H1 (cell line): Measurements from ENCODE around the gene NLRP12. TPM values are rescaled to one million over a fixed set of nuclear protein-coding genes. Genes with fewer than 3 reads are reported as not detected.
"Not testable (repeated sequence)": the region's sequence is repeated elsewhere in the genome, so short reads cannot be mapped to it uniquely, and the experiment has no call there.

Source experiments
- CTCF ChIA-PET: fragments of 300-600 bp; sonication (Branson Sonifier 250); formaldehyde crosslinking; loops from one replicate; lab custom pipeline; 2021; ENCODE audit not compliant: partially characterized antibody; lab: Charles Lee
- POLR2A ChIA-PET: fragments of 300-600 bp; sonication (Branson Sonifier 250); formaldehyde crosslinking; loops from one replicate; lab custom pipeline; 2021; ENCODE audit warnings: inconsistent platforms; ENCODE audit not compliant: partially characterized antibody; lab: Charles Lee
- DNase-seq, 2 experiments: peaks; one replicate each; pipeline versions ENCODE4 v3.0.0 to v3.0.0-alpha.2; 2010 to 2022; ENCODE audit warnings: low spot score in 2 of 2, low read depth in 1 of 2, mixed read lengths in 1 of 2
- FAIRE-seq: peaks from 2 replicates; lab custom pipeline; 2011; peaks lifted over from hg19 to GRCh38; lab: Jason Lieb, UNC
- H2AFZ ChIP-seq: 2 replicates; pipeline ENCODE4 v1.8.1; 2012; ENCODE audit warnings: low read length, inconsistent platforms
- H2AK5ac ChIP-seq: 2 replicates; pipeline ENCODE4 v1.6.1; 2013; ENCODE audit warnings: low read depth, low read length
- H2BK120ac ChIP-seq: replicated peaks from 2 replicates; pipeline ENCODE3; 2013; ENCODE audit warnings: low read depth, low read length, inconsistent platforms
- H2BK12ac ChIP-seq: 2 replicates; pipeline ENCODE4 v1.6.1; 2013; ENCODE audit warnings: low read depth, low read length
- H2BK15ac ChIP-seq: 2 replicates; pipeline ENCODE4 v1.6.1; 2013; ENCODE audit warnings: low read length
- H2BK20ac ChIP-seq: 2 replicates; pipeline ENCODE4 v1.6.1; 2013; ENCODE audit warnings: low read length
- H2BK5ac ChIP-seq: 2 replicates; pipeline ENCODE4 v1.6.1; 2013; ENCODE audit warnings: low read depth, low read length
- H3K14ac ChIP-seq: 2 replicates; pipeline ENCODE4 v1.6.1; 2013; ENCODE audit warnings: inconsistent platforms; ENCODE audit not compliant: insufficient read length
- H3K18ac ChIP-seq: 2 replicates; pipeline ENCODE4 v1.6.1; 2013; ENCODE audit warnings: low read length; ENCODE audit errors: extremely low read depth
- H3K23ac ChIP-seq: 2 replicates; pipeline ENCODE4 v1.6.1; 2013; ENCODE audit warnings: inconsistent platforms; ENCODE audit not compliant: insufficient read length
- H3K23me2 ChIP-seq: 2 replicates; pipeline ENCODE4 v1.6.1; 2013; ENCODE audit warnings: low read depth, low read length
- H3K27ac ChIP-seq: 2 replicates; pipeline ENCODE4 v1.6.1; 2011; ENCODE audit warnings: low read depth, low read length, inconsistent platforms
- H3K27me3 ChIP-seq, 4 experiments: replicated peaks in 1 of 4; 1 replicate in 1 of 4; 2 replicates in 3 of 4; pipeline versions ENCODE4 v1.6.1 to v1.8.1; 2011 to 2013; ENCODE audit warnings: low read length in 3 of 4, mild to moderate bottlenecking in 3 of 4, inconsistent platforms in 2 of 4, mixed read lengths in 2 of 4, moderate library complexity in 1 of 4; ENCODE audit not compliant: control insufficient read depth in 3 of 4, insufficient read depth in 3 of 4; ENCODE audit errors: extremely low read depth in 1 of 4
- H3K36me3 ChIP-seq, 4 experiments: 2 replicates each; pipeline versions ENCODE4 v1.6.1 to v1.8.1; 2011 to 2013; ENCODE audit warnings: mild to moderate bottlenecking in 4 of 4, low read length in 3 of 4, moderate library complexity in 2 of 4, control low read depth in 1 of 4, inconsistent platforms in 1 of 4; ENCODE audit not compliant: insufficient read depth in 4 of 4, control insufficient read depth in 2 of 4
- H3K4ac ChIP-seq: replicated peaks from 2 replicates; pipeline ENCODE3; 2013; ENCODE audit warnings: low read length, low read depth, mixed read lengths, inconsistent platforms; ENCODE audit not compliant: insufficient read length
- H3K4me1 ChIP-seq, 4 experiments: replicated peaks in 1 of 4; 1 replicate in 1 of 4; 2 replicates in 3 of 4; pipeline versions ENCODE4 v1.6.1 to v1.8.1; 2011 to 2013; ENCODE audit warnings: low read length in 3 of 4, inconsistent platforms in 2 of 4, mixed read lengths in 1 of 4; ENCODE audit not compliant: insufficient read depth in 4 of 4, control insufficient read depth in 3 of 4
- H3K4me2 ChIP-seq, 2 experiments: 2 replicates each; pipeline versions ENCODE4 v1.6.1 to v1.8.1; 2011 to 2013; ENCODE audit warnings: low read depth in 2 of 2, low read length in 2 of 2, control low read depth in 1 of 2, inconsistent platforms in 1 of 2, mild to moderate bottlenecking in 1 of 2; ENCODE audit not compliant: insufficient read depth in 1 of 2
- H3K4me3 ChIP-seq, 4 experiments: fragments of 200-600, 300-600 bp in 1 of 4; sonication (generic), shearing (Covaris generic), sonication (Bioruptor Twin) in 1 of 4; 2 replicates each; pipeline versions ENCODE4 v1.5.1 to v1.8.1; 2011 to 2016; ENCODE audit warnings: low read length in 4 of 4, low read depth in 3 of 4, control low read depth in 2 of 4, inconsistent platforms in 2 of 4, mild to moderate bottlenecking in 2 of 4, mixed read lengths in 1 of 4, moderate library complexity in 1 of 4; ENCODE audit not compliant: insufficient read depth in 2 of 4; ENCODE audit errors: extremely low read depth in 1 of 4
- H3K56ac ChIP-seq: replicated peaks from 2 replicates; pipeline ENCODE3; 2013; ENCODE audit warnings: low read depth, mild to moderate bottlenecking, mixed read lengths, low read length, inconsistent platforms; ENCODE audit not compliant: insufficient read length
- H3K79me1 ChIP-seq: 2 replicates; pipeline ENCODE4 v1.6.1; 2013; ENCODE audit warnings: low read depth, low read length, control low read depth
- H3K79me2 ChIP-seq, 2 experiments: 2 replicates each; pipeline versions ENCODE4 v1.6.1 to v1.8.1; 2012 to 2013; ENCODE audit warnings: low read length in 2 of 2, mild to moderate bottlenecking in 2 of 2, inconsistent platforms in 1 of 2; ENCODE audit not compliant: insufficient read depth in 2 of 2, control insufficient read depth in 1 of 2
- H3K9ac ChIP-seq, 4 experiments: replicated peaks in 1 of 4; 1 replicate in 1 of 4; 2 replicates in 3 of 4; pipeline versions ENCODE4 v1.6.1 to v1.8.1; 2011 to 2013; ENCODE audit warnings: low read depth in 3 of 4, low read length in 3 of 4, control low read depth in 2 of 4, mild to moderate bottlenecking in 2 of 4, moderate library complexity in 2 of 4, inconsistent platforms in 1 of 4; ENCODE audit errors: extremely low read depth in 1 of 4
- H3K9me3 ChIP-seq, 2 experiments: 2 replicates each; pipeline versions ENCODE4 v1.6.1 to v1.8.1; 2012 to 2013; ENCODE audit warnings: mild to moderate bottlenecking in 2 of 2, moderate library complexity in 2 of 2, control low read depth in 1 of 2, inconsistent platforms in 1 of 2, low read depth in 1 of 2, low read length in 1 of 2, mixed read lengths in 1 of 2; ENCODE audit not compliant: insufficient read depth in 2 of 2
- H4K20me1 ChIP-seq, 2 experiments: replicated peaks in 1 of 2; 2 replicates each; pipeline versions ENCODE3 to v1.8.1; 2011 to 2013; ENCODE audit warnings: inconsistent platforms in 2 of 2, low read length in 2 of 2, mild to moderate bottlenecking in 1 of 2; ENCODE audit not compliant: insufficient read depth in 2 of 2, control insufficient read depth in 1 of 2
- H4K5ac ChIP-seq: 2 replicates; pipeline ENCODE4 v1.6.1; 2013; ENCODE audit warnings: low read length, low read depth, mixed read lengths, inconsistent platforms; ENCODE audit not compliant: insufficient read length
- H4K8ac ChIP-seq: 2 replicates; pipeline ENCODE4 v1.8.0; 2013; ENCODE audit warnings: mild to moderate bottlenecking, moderate library complexity, low read length, inconsistent platforms; ENCODE audit not compliant: insufficient read depth; ENCODE audit errors: extremely low read depth
- H4K91ac ChIP-seq: replicated peaks from 2 replicates; pipeline ENCODE3; 2013; ENCODE audit warnings: low read length, mixed read lengths, inconsistent platforms; ENCODE audit not compliant: insufficient read length
- WGBS, 2 experiments: shearing (Covaris generic) in 1 of 2; methylation state at CpG; one replicate each; pipeline versions ENCODE4 v1.1.6 to v1.1.7; 2013 to 2015; ENCODE audit warnings: low lambda C conversion rate in 2 of 2, mixed read lengths in 2 of 2, inconsistent platforms in 1 of 2, low coverage in 1 of 2, missing lambda C conversion rate in 1 of 2; ENCODE audit not compliant: insufficient replicate concordance in 2 of 2, insufficient coverage in 1 of 2, insufficient read length in 1 of 2; ENCODE audit errors: extremely low coverage in 1 of 2, missing lambda C conversion rate in 1 of 2; 5-methylcytosine and 5-hydroxymethylcytosine counted together
- polyA plus RNA-seq, 7 experiments: library from polyadenylated mRNA; depleted of rRNA in 3 of 7; stranded (reverse) in 5 of 7; unstranded in 2 of 7; fragments of >200 nt in 5 of 7; fragments of 200-250 nt in 2 of 7; gene quantifications; 1 replicate in 5 of 7; 2 replicates in 1 of 7; 4 replicates in 1 of 7; pipeline versions ENCODE4 v1.2.1 to v1.2.3, GENCODE V29; 2011 to 2013; ENCODE audit warnings: missing spikeins in 2 of 7, mixed read lengths in 2 of 7
- total RNA-seq: library from RNA; stranded (reverse); fragmentation: NEBNext Ultra II Directional; extraction: Animal tissue kit (Norgen Biotek cat#: 25700); gene quantifications from 2 replicates; pipeline ENCODE4 v1.2.1, GENCODE V29; 2021

The NLRP12 gene
- total and polyA plus RNA-seq, 2 of the 8 experiments (the other 6 are each of a cell fraction or from before 2014, with no cell fraction given), result 1.0 to 1.8 TPM

- not testable (repeated sequence) for H3K4ac ChIP-seq, H2BK15ac ChIP-seq, H4K8ac ChIP-seq, H4K5ac ChIP-seq, H3K56ac ChIP-seq, H3K79me1 ChIP-seq, H3K9me3 ChIP-seq, H3K36me3 ChIP-seq, DNase-seq, H3K4me1 ChIP-seq, H2BK20ac ChIP-seq, H3K23ac ChIP-seq, H2BK5ac ChIP-seq, H3K18ac ChIP-seq, H3K14ac ChIP-seq, H3K4me3 ChIP-seq, H4K20me1 ChIP-seq, H3K27ac ChIP-seq, FAIRE-seq, H3K27me3 ChIP-seq, H3K23me2 ChIP-seq, H3K79me2 ChIP-seq, H2AFZ ChIP-seq, H2BK12ac ChIP-seq, H4K91ac ChIP-seq, H2AK5ac ChIP-seq, H3K4me2 ChIP-seq, H3K9ac ChIP-seq
- ChIA-PET POLR2A (interaction anchor here (0.6 to 1.8 kb wide), 6 partner anchors 28 to 106 kb away, joined by 3 to 5 read pairs (median 3); partner anchors contain the start of gene MYADM), CTCF (interaction anchor here (1.6 kb wide), 1 partner anchor 28 kb away, joined by 5 read pairs; no protein-coding TSS in a partner anchor)
- 82% methylated on average over 4 of the region's 5 CpGs; no CpG with 5 or more reads in 1 of the 2 experiments for WGBS, 2 experiments
- peak overlapping the region; percentile 38 for H2BK120ac ChIP-seq
Observed at GRCh38 chr19:53838446-53838845, 14.3 kb upstream of the NLRP12 start.
